Panc1 (cell line): Measurements from ENCODE around the gene RIMS1. TPM values are rescaled to one million over a fixed set of nuclear protein-coding genes. Genes with fewer than 3 reads are reported as not detected.

Source experiments
- ATAC-seq: fragments of 200-7000 bp; cut with Tn5 transposase; 2 replicates; pipeline ENCODE4 v1.9.1; 2020; ENCODE audit warnings: mild to moderate bottlenecking, moderate library complexity
- BruUV-seq: library from RNA; stranded (reverse); fragments of 400-500 nt; replicated peaks from 2 replicates; lab custom pipeline; 2021; lab: Mats Ljungman, UMichigan
- CTCF ChIA-PET: fragments of 300-600 bp; sonication (Branson Sonifier 250); formaldehyde crosslinking; loops from one replicate; lab custom pipeline; 2022; ENCODE audit warnings: antibody characterized with exemption; lab: Charles Lee
- POLR2A ChIA-PET: fragments of 300-600 bp; sonication (Branson Sonifier 250); formaldehyde crosslinking; loops from one replicate; lab custom pipeline; 2022; ENCODE audit warnings: antibody characterized with exemption; lab: Charles Lee
- DNase-seq: peaks from one replicate; pipeline ENCODE4 v3.0.0-alpha.2; 2010; ENCODE audit warnings: low read depth, low spot score
- H3K27ac ChIP-seq: 2 replicates; pipeline ENCODE4 v1.5.1; 2011; ENCODE audit warnings: mild to moderate bottlenecking, low read length, inconsistent platforms
- H3K27me3 ChIP-seq: fragments of 200-500 bp; sonication (Bioruptor generic); 2 replicates; pipeline ENCODE4 v1.6.0; 2014; ENCODE audit warnings: low read length, inconsistent platforms; ENCODE audit not compliant: control insufficient read depth, insufficient read depth
- H3K36me3 ChIP-seq: fragments of 200-500 bp; sonication (Bioruptor generic); 2 replicates; pipeline ENCODE4 v1.5.1; 2014; ENCODE audit warnings: inconsistent platforms, mild to moderate bottlenecking, low read length, moderate library complexity; ENCODE audit not compliant: control insufficient read depth, insufficient read depth
- H3K4me1 ChIP-seq: 2 replicates; pipeline ENCODE4 v1.5.1; 2011; ENCODE audit warnings: inconsistent platforms, mild to moderate bottlenecking, low read length, moderate library complexity; ENCODE audit not compliant: control insufficient read depth, insufficient read depth
- H3K4me3 ChIP-seq, 2 experiments: 2 replicates each; pipeline ENCODE4 v1.5.1; 2011 to 2012; ENCODE audit warnings: low read depth in 2 of 2, low read length in 2 of 2, mild to moderate bottlenecking in 2 of 2, inconsistent platforms in 1 of 2, moderate library complexity in 1 of 2
- H3K9me3 ChIP-seq: fragments of 200-500 bp; sonication (Bioruptor generic); 2 replicates; pipeline ENCODE4 v1.5.1; 2014; ENCODE audit warnings: low read depth, mild to moderate bottlenecking, inconsistent platforms, low read length, moderate library complexity; ENCODE audit not compliant: control insufficient read depth, insufficient read depth
- POLR2AphosphoS5 ChIP-seq: IDR thresholded peaks from 2 replicates; pipeline ENCODE4 v1.6.1; 2012; ENCODE audit warnings: mild to moderate bottlenecking, low read depth, low read length, moderate library complexity
- SIN3A ChIP-seq: IDR thresholded peaks from 2 replicates; pipeline ENCODE4 v1.6.1; 2012; ENCODE audit warnings: low read depth, mild to moderate bottlenecking, low read length, moderate library complexity, borderline replicate concordance; ENCODE audit not compliant: insufficient read depth
- TCF7L2 ChIP-seq: IDR thresholded peaks from 2 replicates; pipeline ENCODE4 v1.6.1; 2011; ENCODE audit warnings: mild to moderate bottlenecking, low read depth, low read length, inconsistent platforms
- in situ Hi-C: cut with HindIII; loops from 2 replicates; pipeline ENCODE4 v1.10.0; 2016; ENCODE audit warnings: low sequenced_read_pairs, low pct_unique_long_range_greater_than_20kb
- intact Hi-C: fragments of 100-400 bp; cut with micrococcal nuclease; formaldehyde crosslinking; loops from one replicate; pipeline ENCODE4 v1.10.0; 2022; ENCODE audit not compliant: unreplicated experiment
- total RNA-seq: library from RNA; stranded (reverse); gene quantifications from one replicate; pipeline ENCODE4 v1.2.1, GENCODE V29; 2021; ENCODE audit not compliant: unreplicated experiment
- TF ChIP-seq, protein P1 (sequence below): fragments of 450-650 bp; IDR thresholded peaks from 2 replicates; pipeline ENCODE4 v1.5.1; 2017; ENCODE audit warnings: mild to moderate bottlenecking
- TF ChIP-seq, protein P2 (sequence below), 2 experiments: IDR thresholded peaks; 2 replicates each; pipeline ENCODE4 v1.6.1; 2011 to 2012; ENCODE audit warnings: low read depth in 2 of 2, control low read depth in 1 of 2, low read length in 1 of 2, mild to moderate bottlenecking in 1 of 2, moderate library complexity in 1 of 2; ENCODE audit not compliant: insufficient read depth in 1 of 2

The RIMS1 gene
- total RNA-seq, 1 experiment from 2014 or later = 0.18 TPM

DNA sequence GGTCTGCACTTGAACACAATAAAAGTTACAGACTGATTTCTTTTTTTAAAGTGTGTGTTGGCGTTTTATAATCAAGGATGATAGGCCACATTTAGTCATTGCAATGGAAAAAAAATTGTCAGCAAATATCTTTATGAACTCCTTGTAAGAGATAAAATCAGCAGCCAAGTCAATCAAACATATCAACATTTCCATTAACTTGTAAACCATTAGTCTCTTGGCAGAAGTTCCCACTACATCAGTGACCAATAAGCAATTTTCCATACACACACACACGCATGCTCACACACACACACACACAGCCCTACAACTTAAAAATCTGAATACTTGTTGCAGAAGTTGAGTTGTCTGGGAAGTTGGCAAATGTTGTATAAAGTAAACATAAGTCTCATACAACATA, 419.6 kb downstream of the RIMS1 start:
- Histone ChIP-seq H3K27me3 (no peaks in the 10 kb centered on the region; the same call in 1 of the 2 replicates), H3K9me3 (no peaks in the 10 kb centered on the region), H3K27ac (no peak overlapping the region), H3K4me1 (no peaks in the 10 kb centered on the region), H3K36me3 (no peaks in the 10 kb centered on the region; the same call in 1 of the 2 replicates), H3K4me3 (no peak overlapping the region)
- in situ Hi-C loops (no loop called here), intact Hi-C loops (no loop called here)
- no peak for DNase-seq
- no TSS peak for BruUV-seq
- ATAC-seq = no peak
- ChIA-PET CTCF (no interaction called here), POLR2A (no interaction called here)
- TF ChIP-seq, protein P1, sequence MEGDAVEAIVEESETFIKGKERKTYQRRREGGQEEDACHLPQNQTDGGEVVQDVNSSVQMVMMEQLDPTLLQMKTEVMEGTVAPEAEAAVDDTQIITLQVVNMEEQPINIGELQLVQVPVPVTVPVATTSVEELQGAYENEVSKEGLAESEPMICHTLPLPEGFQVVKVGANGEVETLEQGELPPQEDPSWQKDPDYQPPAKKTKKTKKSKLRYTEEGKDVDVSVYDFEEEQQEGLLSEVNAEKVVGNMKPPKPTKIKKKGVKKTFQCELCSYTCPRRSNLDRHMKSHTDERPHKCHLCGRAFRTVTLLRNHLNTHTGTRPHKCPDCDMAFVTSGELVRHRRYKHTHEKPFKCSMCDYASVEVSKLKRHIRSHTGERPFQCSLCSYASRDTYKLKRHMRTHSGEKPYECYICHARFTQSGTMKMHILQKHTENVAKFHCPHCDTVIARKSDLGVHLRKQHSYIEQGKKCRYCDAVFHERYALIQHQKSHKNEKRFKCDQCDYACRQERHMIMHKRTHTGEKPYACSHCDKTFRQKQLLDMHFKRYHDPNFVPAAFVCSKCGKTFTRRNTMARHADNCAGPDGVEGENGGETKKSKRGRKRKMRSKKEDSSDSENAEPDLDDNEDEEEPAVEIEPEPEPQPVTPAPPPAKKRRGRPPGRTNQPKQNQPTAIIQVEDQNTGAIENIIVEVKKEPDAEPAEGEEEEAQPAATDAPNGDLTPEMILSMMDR = no peak
- TF ChIP-seq TCF7L2 (no peak), SIN3A (no peak), POLR2AphosphoS5 (no peak)
- TF ChIP-seq, protein P2, sequence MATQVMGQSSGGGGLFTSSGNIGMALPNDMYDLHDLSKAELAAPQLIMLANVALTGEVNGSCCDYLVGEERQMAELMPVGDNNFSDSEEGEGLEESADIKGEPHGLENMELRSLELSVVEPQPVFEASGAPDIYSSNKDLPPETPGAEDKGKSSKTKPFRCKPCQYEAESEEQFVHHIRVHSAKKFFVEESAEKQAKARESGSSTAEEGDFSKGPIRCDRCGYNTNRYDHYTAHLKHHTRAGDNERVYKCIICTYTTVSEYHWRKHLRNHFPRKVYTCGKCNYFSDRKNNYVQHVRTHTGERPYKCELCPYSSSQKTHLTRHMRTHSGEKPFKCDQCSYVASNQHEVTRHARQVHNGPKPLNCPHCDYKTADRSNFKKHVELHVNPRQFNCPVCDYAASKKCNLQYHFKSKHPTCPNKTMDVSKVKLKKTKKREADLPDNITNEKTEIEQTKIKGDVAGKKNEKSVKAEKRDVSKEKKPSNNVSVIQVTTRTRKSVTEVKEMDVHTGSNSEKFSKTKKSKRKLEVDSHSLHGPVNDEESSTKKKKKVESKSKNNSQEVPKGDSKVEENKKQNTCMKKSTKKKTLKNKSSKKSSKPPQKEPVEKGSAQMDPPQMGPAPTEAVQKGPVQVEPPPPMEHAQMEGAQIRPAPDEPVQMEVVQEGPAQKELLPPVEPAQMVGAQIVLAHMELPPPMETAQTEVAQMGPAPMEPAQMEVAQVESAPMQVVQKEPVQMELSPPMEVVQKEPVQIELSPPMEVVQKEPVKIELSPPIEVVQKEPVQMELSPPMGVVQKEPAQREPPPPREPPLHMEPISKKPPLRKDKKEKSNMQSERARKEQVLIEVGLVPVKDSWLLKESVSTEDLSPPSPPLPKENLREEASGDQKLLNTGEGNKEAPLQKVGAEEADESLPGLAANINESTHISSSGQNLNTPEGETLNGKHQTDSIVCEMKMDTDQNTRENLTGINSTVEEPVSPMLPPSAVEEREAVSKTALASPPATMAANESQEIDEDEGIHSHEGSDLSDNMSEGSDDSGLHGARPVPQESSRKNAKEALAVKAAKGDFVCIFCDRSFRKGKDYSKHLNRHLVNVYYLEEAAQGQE (IDR thresholded peaks at IDR 0.05; ENCODE audit: insufficient read depth in 1 of 2, low read depth in 2 of 2, low read length in 1 of 2) = no peak

DNA sequence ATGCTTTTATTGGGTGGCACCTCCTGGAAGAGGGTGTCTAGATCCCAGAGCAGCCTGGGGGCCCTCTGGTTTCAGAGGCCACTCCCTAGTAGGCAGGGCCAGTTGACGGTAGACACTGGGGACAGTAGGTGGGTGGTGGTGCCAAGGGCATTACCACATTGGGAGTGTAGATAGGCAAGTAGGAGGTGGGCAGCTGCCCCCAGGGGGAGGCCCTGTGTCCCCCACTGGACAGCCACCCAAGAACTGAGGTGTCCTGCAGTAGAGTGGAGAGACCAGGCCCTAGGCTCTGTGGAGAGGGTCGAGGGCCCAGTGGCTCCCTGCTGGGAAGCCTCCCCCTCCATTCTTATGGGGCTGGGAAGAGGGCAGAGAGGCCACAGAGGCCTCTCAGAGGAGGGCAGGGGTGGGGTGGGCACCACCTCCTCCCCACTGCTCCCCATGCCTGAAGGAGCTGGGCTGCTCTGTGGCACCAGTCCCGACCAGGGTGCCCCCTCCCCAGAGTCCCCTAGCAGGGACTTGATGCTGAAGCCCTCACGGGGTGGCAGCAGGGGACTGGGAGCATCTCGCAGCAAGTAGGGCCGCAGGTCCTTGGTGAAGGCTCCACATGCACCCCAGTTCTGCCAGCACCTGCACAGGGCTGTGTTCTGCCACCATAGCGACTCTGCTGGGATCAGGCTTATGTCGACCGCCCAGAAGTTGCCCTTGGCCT, 430.5 kb downstream of the RIMS1 start:
- BruUV-seq = no TSS peak
- H3K27ac ChIP-seq = no peak overlapping the region
- ChIA-PET CTCF (interaction anchor here (0.5 kb wide), 1 partner anchor 397 kb away, joined by 3 read pairs; no protein-coding TSS in a partner anchor), POLR2A (no interaction called here)
- H3K4me3 ChIP-seq = no peak overlapping the region
- no peak for DNase-seq
- intact Hi-C loops = no loop called here
- H3K4me1 ChIP-seq = no peaks in the 10 kb centered on the region
- H3K36me3 ChIP-seq = no peaks in the 10 kb centered on the region
- in situ Hi-C loops = no loop called here
- no peak for ATAC-seq
- H3K27me3 ChIP-seq = peaks cover 18% of the 10 kb centered on the region; the same call in 1 of the 2 replicates
- H3K9me3 ChIP-seq = no peaks in the 10 kb centered on the region
- TF ChIP-seq SIN3A (no peak), POLR2AphosphoS5 (no peak), TCF7L2 (no peak)
- TF ChIP-seq, protein P1 = no peak
- TF ChIP-seq, protein P2 (IDR thresholded peaks at IDR 0.05; ENCODE audit: insufficient read depth in 1 of 2, low read depth in 2 of 2, low read length in 1 of 2) = no peak
